ENCODE measurements around the gene LGR4. TPM values are rescaled to one million over a fixed set of nuclear protein-coding genes. Genes with fewer than 3 reads are reported as not detected.
"Not testable (repeated sequence)": the region's sequence is repeated elsewhere in the genome, so short reads cannot be mapped to it uniquely, and the experiment has no call there.

Gene LGR4
- polyA plus RNA-seq (2013, experiment 1 of 2) = 9.9 TPM
- polyA plus RNA-seq (2013, experiment 2 of 2) = 10.9 TPM

- Histone ChIP-seq H3K79me1 (replicated peaks; ENCODE audit: low read length, poor library complexity, severe bottlenecking) (peaks cover 1% of the 10 kb centered on the region), H4K91ac (ENCODE audit: low read length) (no peak within 1 kb of the TSS), H2AK5ac (ENCODE audit: low read length, severe bottlenecking) (no peak within 1 kb of the TSS), H3K4me2 (ENCODE audit: low read length, poor library complexity, severe bottlenecking) (peak within 1 kb of the TSS; percentile 62), H3K27ac (ENCODE audit: low read length, poor library complexity, severe bottlenecking) (peak within 1 kb of the TSS; percentile 80), H3K9me3 (ENCODE audit: control insufficient read depth, low read length) (no peaks in the 10 kb centered on the region), H4K8ac (ENCODE audit: low read length) (peak within 1 kb of the TSS; percentile 86), H3K23ac (ENCODE audit: low read length in 2 of 2) (peak within 1 kb of the TSS in 1 of 2 experiments; percentile 95), H2AFZ (ENCODE audit: low read depth, low read length) (peak within 1 kb of the TSS; percentile 88), H2BK12ac (ENCODE audit: low read length in 2 of 2) (peak within 1 kb of the TSS in 1 of 2 experiments; percentile 76), H3K4me3 (ENCODE audit: insufficient read depth in 1 of 2, low read depth in 1 of 2, low read length in 2 of 2) (peak within 1 kb of the TSS; percentile 90 to 95), H2BK120ac (ENCODE audit: low read depth, low read length) (peak within 1 kb of the TSS; percentile 66), H2BK15ac (ENCODE audit: low read depth, poor library complexity, severe bottlenecking) (peak within 1 kb of the TSS; percentile 93), H3K27me3 (ENCODE audit: control insufficient read depth in 1 of 2, insufficient read depth in 1 of 2, low read length in 2 of 2) (no peaks in the 10 kb centered on the region), H3K4me1 (ENCODE audit: control insufficient read depth, insufficient read depth, low read depth, low read length) (no peaks in the 10 kb centered on the region), H3K36me3 (ENCODE audit: control insufficient read depth in 1 of 2, insufficient read depth in 2 of 2, low read depth in 1 of 2, low read length in 2 of 2) (no peaks in the 10 kb centered on the region), H3K4ac (ENCODE audit: low read depth in 1 of 2, low read length in 2 of 2) (peak within 1 kb of the TSS; percentile 77 to 79), H3K14ac (ENCODE audit: low read length in 2 of 2) (peak within 1 kb of the TSS in 1 of 2 experiments; percentile 87), H2BK5ac (ENCODE audit: low read depth, low read length, poor library complexity, severe bottlenecking) (peak within 1 kb of the TSS; percentile 96), H3K9ac (ENCODE audit: low read length) (peak within 1 kb of the TSS; percentile 86), H3K18ac (ENCODE audit: low read depth in 1 of 2, low read length in 2 of 2) (peak within 1 kb of the TSS; percentile 79 to 96)
- WGBS = 0% methylated on average over 51 of the region's 57 CpGs
- peak; percentile 97 for DNase-seq
These were observed at the start of gene LGR4 for GRCh38 chr11:27472398-27473016. Gene LGR4, minus strand, starts transcription at chr11:27472790. Its CDS starts 488 bp downstream, at chr11:27472302.

GRCh38 chr11:27520226-27520625 lies 47.6 kb upstream of the LGR4 start:
- Histone ChIP-seq H3K9ac (ENCODE audit: low read length) (no peak overlapping the region), H3K27me3 (ENCODE audit: control insufficient read depth in 1 of 2, insufficient read depth in 1 of 2, low read length in 2 of 2) (peaks cover 0 to 4% of the 10 kb centered on the region in 2 experiments), H2AFZ (ENCODE audit: low read depth, low read length) (no peak overlapping the region), H2BK120ac (ENCODE audit: low read depth, low read length) (no peak overlapping the region), H3K9me3 (ENCODE audit: control insufficient read depth, low read length) (peaks cover 6% of the 10 kb centered on the region), H3K18ac (ENCODE audit: low read depth in 1 of 2, low read length in 2 of 2) (no peak overlapping the region), H3K4ac (ENCODE audit: low read depth in 1 of 2, low read length in 2 of 2) (no peak overlapping the region), H2BK15ac (ENCODE audit: low read depth, poor library complexity, severe bottlenecking) (no peak overlapping the region), H3K14ac (ENCODE audit: low read length in 2 of 2) (no peak overlapping the region), H3K4me1 (ENCODE audit: control insufficient read depth, insufficient read depth, low read depth, low read length) (no peaks in the 10 kb centered on the region), H2AK5ac (ENCODE audit: low read length, severe bottlenecking) (no peak overlapping the region), H3K4me2 (ENCODE audit: low read length, poor library complexity, severe bottlenecking) (no peak overlapping the region), H3K27ac (ENCODE audit: low read length, poor library complexity, severe bottlenecking) (no peak overlapping the region), H2BK5ac (ENCODE audit: low read depth, low read length, poor library complexity, severe bottlenecking) (no peak overlapping the region), H3K23ac (ENCODE audit: low read length in 2 of 2) (no peak overlapping the region), H4K8ac (ENCODE audit: low read length) (no peak overlapping the region), H3K79me1 (replicated peaks; ENCODE audit: low read length, poor library complexity, severe bottlenecking) (no peaks in the 10 kb centered on the region), H4K91ac (ENCODE audit: low read length) (no peak overlapping the region), H2BK12ac (ENCODE audit: low read length in 2 of 2) (no peak overlapping the region), H3K36me3 (ENCODE audit: control insufficient read depth in 1 of 2, insufficient read depth in 2 of 2, low read depth in 1 of 2, low read length in 2 of 2) (no peaks in the 10 kb centered on the region), H3K4me3 (ENCODE audit: insufficient read depth in 1 of 2, low read depth in 1 of 2, low read length in 2 of 2) (no peak overlapping the region)
- WGBS = 100% methylated on average over 1 of the region's 3 CpGs
- DNase-seq = no peak

- no peak overlapping the region for H4K8ac ChIP-seq (ENCODE audit: low read length)
- no peak overlapping the region for H3K18ac ChIP-seq (ENCODE audit: low read depth in 1 of 2, low read length in 2 of 2)
- no peak overlapping the region for H2BK15ac ChIP-seq (ENCODE audit: low read depth, poor library complexity, severe bottlenecking)
- no peak overlapping the region for H2AK5ac ChIP-seq (ENCODE audit: low read length, severe bottlenecking)
- peaks cover 0 to 4% of the 10 kb centered on the region in 2 experiments for H3K27me3 ChIP-seq (ENCODE audit: control insufficient read depth in 1 of 2, insufficient read depth in 1 of 2, low read length in 2 of 2)
- WGBS = 91% methylated on average over 1 of the region's 2 CpGs
- no peaks in the 10 kb centered on the region for H3K4me1 ChIP-seq (ENCODE audit: control insufficient read depth, insufficient read depth, low read depth, low read length)
- H2BK12ac ChIP-seq (ENCODE audit: low read length in 2 of 2) = no peak overlapping the region
- H3K23ac ChIP-seq (ENCODE audit: low read length in 2 of 2) = no peak overlapping the region
- H3K9ac ChIP-seq (ENCODE audit: low read length) = no peak overlapping the region
- H4K91ac ChIP-seq (ENCODE audit: low read length) = no peak overlapping the region
- H3K27ac ChIP-seq (ENCODE audit: low read length, poor library complexity, severe bottlenecking) = no peak overlapping the region
- H2BK5ac ChIP-seq (ENCODE audit: low read depth, low read length, poor library complexity, severe bottlenecking) = no peak overlapping the region
- H3K4ac ChIP-seq (ENCODE audit: low read depth in 1 of 2, low read length in 2 of 2) = no peak overlapping the region
- H3K4me2 ChIP-seq (ENCODE audit: low read length, poor library complexity, severe bottlenecking) = no peak overlapping the region
- H2BK120ac ChIP-seq (ENCODE audit: low read depth, low read length) = no peak overlapping the region
- H3K36me3 ChIP-seq (ENCODE audit: control insufficient read depth in 1 of 2, insufficient read depth in 2 of 2, low read depth in 1 of 2, low read length in 2 of 2) = no peaks in the 10 kb centered on the region
- H3K14ac ChIP-seq (ENCODE audit: low read length in 2 of 2) = no peak overlapping the region
- DNase-seq = no peak
- H3K4me3 ChIP-seq (ENCODE audit: insufficient read depth in 1 of 2, low read depth in 1 of 2, low read length in 2 of 2) = no peak overlapping the region
- H3K9me3 ChIP-seq (ENCODE audit: control insufficient read depth, low read length) = peaks cover 19% of the 10 kb centered on the region
- H3K79me1 ChIP-seq (replicated peaks; ENCODE audit: low read length, poor library complexity, severe bottlenecking) = no peaks in the 10 kb centered on the region
- H2AFZ ChIP-seq (ENCODE audit: low read depth, low read length) = no peak overlapping the region
These were observed 45.9 kb upstream of the LGR4 start for GRCh38 chr11:27518518-27518917.

GRCh38 chr11:27517490-27517889 lies 44.9 kb upstream of the LGR4 start:
- not testable (repeated sequence) for H3K36me3 ChIP-seq (ENCODE audit: control insufficient read depth in 1 of 2, insufficient read depth in 2 of 2, low read depth in 1 of 2, low read length in 2 of 2); H3K4me2 ChIP-seq (ENCODE audit: low read length, poor library complexity, severe bottlenecking); H3K27ac ChIP-seq (ENCODE audit: low read length, poor library complexity, severe bottlenecking); H3K18ac ChIP-seq (ENCODE audit: low read depth in 1 of 2, low read length in 2 of 2); H3K23ac ChIP-seq (ENCODE audit: low read length in 2 of 2); H2BK15ac ChIP-seq (ENCODE audit: low read depth, poor library complexity, severe bottlenecking); H3K27me3 ChIP-seq (ENCODE audit: control insufficient read depth in 1 of 2, insufficient read depth in 1 of 2, low read length in 2 of 2); H2AK5ac ChIP-seq (ENCODE audit: low read length, severe bottlenecking); H4K8ac ChIP-seq (ENCODE audit: low read length); H2BK5ac ChIP-seq (ENCODE audit: low read depth, low read length, poor library complexity, severe bottlenecking); H3K4me3 ChIP-seq (ENCODE audit: insufficient read depth in 1 of 2, low read depth in 1 of 2, low read length in 2 of 2); H3K9ac ChIP-seq (ENCODE audit: low read length); H4K91ac ChIP-seq (ENCODE audit: low read length); H2AFZ ChIP-seq (ENCODE audit: low read depth, low read length); H3K4ac ChIP-seq (ENCODE audit: low read depth in 1 of 2, low read length in 2 of 2); DNase-seq; H3K79me1 ChIP-seq (replicated peaks; ENCODE audit: low read length, poor library complexity, severe bottlenecking); H2BK120ac ChIP-seq (ENCODE audit: low read depth, low read length); H2BK12ac ChIP-seq (ENCODE audit: low read length in 2 of 2); H3K4me1 ChIP-seq (ENCODE audit: control insufficient read depth, insufficient read depth, low read depth, low read length); H3K14ac ChIP-seq (ENCODE audit: low read length in 2 of 2)
- peaks cover 19% of the 10 kb centered on the region for H3K9me3 ChIP-seq (ENCODE audit: control insufficient read depth, low read length)
- WGBS = 78% methylated on average over 1 of the region's 1 CpG
